ENCODE results near the gene PARP15. TPM values are rescaled to one million over a fixed set of nuclear protein-coding genes. Genes with fewer than 3 reads are reported as not detected.
"Not testable (repeated sequence)": the region's sequence is repeated elsewhere in the genome, so short reads cannot be mapped to it uniquely, and the experiment has no call there.

The PARP15 gene
- total RNA-seq, 3 donors from 2014 or later: 1.2 to 2.0 (median 1.4) TPM

GRCh38 chr3:122562923-122563716 lies 14.3 kb upstream of the PARP15 start:
- Histone ChIP-seq H3K9me3 (no peaks in the 10 kb centered on the region), H3K4me3 (no peak overlapping the region), H3K36me3 (ENCODE audit: low read depth) (no peaks in the 10 kb centered on the region), H3K4me1 (ENCODE audit: low read depth) (peaks cover 13% of the 10 kb centered on the region)
- intact Hi-C loops (cut with DNase I, micrococcal nuclease): loop anchor here (5.0 kb wide), 2 partner anchors 114 to 119 kb away; partner anchors contain the start of gene PARP14 (in 1 of the 2)
- DNase-seq (no peak), ATAC-seq (no peak)
- no peak for TF ChIP-seq CTCF (IDR thresholded peaks at IDR 0.05)

GRCh38 chr3:122563717-122564025 lies 13.8 kb upstream of the PARP15 start:
- no peak for TF ChIP-seq CTCF (IDR thresholded peaks at IDR 0.05)
- Histone ChIP-seq H3K9me3 (no peaks in the 10 kb centered on the region), H3K36me3 (ENCODE audit: low read depth) (no peaks in the 10 kb centered on the region), H3K4me3 (peak overlapping the region; percentile 52), H3K4me1 (ENCODE audit: low read depth) (peaks cover 13% of the 10 kb centered on the region)
- intact Hi-C loops (cut with DNase I, micrococcal nuclease): loop anchor here (5.0 kb wide), 2 partner anchors 114 to 119 kb away; partner anchors contain the start of gene PARP14 (in 1 of the 2)
- ATAC-seq (peak; percentile 18), DNase-seq (peak in 2 of 3 donors; percentile 24 to 33)

- H3K4me3 ChIP-seq: peak within 1 kb of the TSS; percentile 52
- H3K36me3 ChIP-seq (ENCODE audit: low read depth): no peaks in the 10 kb centered on the region
- no peak for TF ChIP-seq CTCF (IDR thresholded peaks at IDR 0.05)
- intact Hi-C loops (cut with DNase I, micrococcal nuclease): loop anchor here (5.0 kb wide), 2 partner anchors 113 to 118 kb away; partner anchors contain the start of gene PARP14 (in 1 of the 2)
- peaks cover 13% of the 10 kb centered on the region for H3K4me1 ChIP-seq (ENCODE audit: low read depth)
- no peaks in the 10 kb centered on the region for H3K9me3 ChIP-seq
- ATAC-seq: peak; percentile 99
- peak; percentile 89 to 93 (median 90) for DNase-seq
These were observed 13.1 kb upstream of the PARP15 start, which contains the start of the genes DTX3L and PARP9 for GRCh38 chr3:122564155-122564912. TSS of gene DTX3L (plus strand) at chr3:122564338. CDS start at chr3:122564427, 89 bp downstream. TSS of gene PARP9 (minus strand) at chr3:122564300. CDS start at chr3:122559620, 4,680 bp downstream.

- ATAC-seq; DNase-seq; H3K9me3 ChIP-seq; H3K4me1 ChIP-seq (ENCODE audit: low read depth); H3K4me3 ChIP-seq; H3K36me3 ChIP-seq (ENCODE audit: low read depth); intact Hi-C loops (cut with DNase I, micrococcal nuclease): not testable (repeated sequence)
These were observed 9.3 kb upstream of the PARP15 start for GRCh38 chr3:122568131-122568530.

GRCh38 chr3:122568755-122569154 lies 8.7 kb upstream of the PARP15 start:
- no peak for TF ChIP-seq CTCF (IDR thresholded peaks at IDR 0.05)
- DNase-seq: no peak

More at GRCh38 chr3:122568755-122569154, 8.7 kb upstream of the PARP15 start:
- intact Hi-C loops (cut with DNase I, micrococcal nuclease): no loop called here
- Histone ChIP-seq H3K9me3 (no peaks in the 10 kb centered on the region), H3K4me3 (no peak overlapping the region), H3K36me3 (ENCODE audit: low read depth) (peaks cover 4% of the 10 kb centered on the region), H3K4me1 (ENCODE audit: low read depth) (peaks cover 3% of the 10 kb centered on the region)
- ATAC-seq: no peak

Data from mucosa of descending colon (tissue), 3 donors.